CD4-positive, alpha-beta T cell treated with Interleukin-4 for 4 hours (primary cell): ENCODE measurements around the gene EED.
A peak's percentile ranks its signal among the peaks of the same experiment; 100 is the strongest.
"Not testable (repeated sequence)": the region's sequence is repeated elsewhere in the genome, so short reads cannot be mapped to it uniquely, and the experiment has no call there.

Experiments
- DNase-seq: peaks from one replicate; pipeline ENCODE4 v3.0.0-alpha.2; 2020

EED gene

DNA sequence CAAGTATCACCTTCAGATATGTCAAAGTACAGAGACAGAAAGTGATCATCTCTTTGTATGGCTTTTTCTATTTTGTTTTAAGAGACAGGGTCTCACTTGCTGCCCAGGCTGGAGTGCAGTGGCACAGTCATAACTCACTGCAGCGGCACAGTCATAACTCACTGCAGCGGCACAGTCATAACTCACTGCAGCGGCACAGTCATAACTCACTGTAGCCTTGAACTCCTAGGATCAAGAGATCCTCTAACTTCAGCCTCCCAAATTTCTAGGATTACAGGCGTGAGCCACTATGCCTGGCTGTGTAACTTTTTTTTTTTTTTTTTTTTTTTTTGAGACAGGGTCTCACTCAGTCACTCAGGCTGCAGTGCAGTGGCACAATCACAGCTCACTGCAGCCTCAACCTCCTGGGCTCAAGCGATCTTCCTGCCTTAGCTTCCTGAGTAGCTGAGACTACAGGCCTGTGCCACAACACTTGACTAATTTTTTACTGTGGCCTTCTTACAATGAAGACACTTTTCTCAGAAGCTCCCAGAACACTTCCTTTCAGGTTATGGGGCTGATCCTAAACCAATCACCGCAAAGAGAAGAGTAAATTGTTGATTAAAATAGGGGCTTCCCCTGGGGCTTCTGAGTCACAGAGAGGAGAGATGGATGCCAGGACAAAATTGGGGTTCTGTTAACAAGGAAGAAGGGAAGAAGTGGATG, 48.5 kb downstream of the EED start:
- peak; percentile 51 for DNase-seq

DNA sequence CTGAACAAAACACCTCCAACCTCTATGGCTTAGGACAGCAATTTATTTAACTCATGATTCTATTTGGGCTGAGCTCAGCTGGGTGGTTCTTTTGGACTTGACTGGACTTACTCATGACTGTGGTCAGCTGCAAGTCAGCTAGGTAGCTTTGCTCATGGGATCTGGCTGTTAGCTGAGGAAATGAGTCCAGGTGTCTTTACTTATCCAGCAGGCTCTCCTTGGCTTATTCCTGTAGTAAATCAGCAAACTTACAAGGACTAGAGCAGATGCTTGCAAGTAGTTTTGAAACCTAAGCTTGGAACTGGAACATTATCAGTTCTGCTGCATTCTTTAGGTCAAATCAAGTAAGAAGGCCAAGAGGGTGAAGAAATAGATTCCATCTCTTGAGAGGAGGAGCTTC, 49.5 kb downstream of the EED start:
- DNase-seq = no peak

DNA sequence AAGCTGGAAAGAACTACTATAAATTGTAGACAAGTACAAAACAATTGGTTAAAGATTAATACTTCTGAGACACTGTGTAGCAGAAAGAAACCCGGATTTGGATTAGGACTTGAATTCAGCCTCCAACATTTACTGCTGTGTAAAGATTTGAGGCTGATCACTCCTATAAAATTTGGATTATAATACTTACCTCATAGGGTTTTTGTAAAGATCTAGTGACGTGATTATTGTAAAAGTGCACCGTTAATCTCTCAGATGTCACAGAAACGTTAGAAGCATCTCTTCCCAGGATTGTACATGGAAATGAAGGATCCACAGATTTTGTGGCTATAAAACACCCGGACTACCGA, 57.2 kb downstream of the EED start:
- no peak for DNase-seq

DNA sequence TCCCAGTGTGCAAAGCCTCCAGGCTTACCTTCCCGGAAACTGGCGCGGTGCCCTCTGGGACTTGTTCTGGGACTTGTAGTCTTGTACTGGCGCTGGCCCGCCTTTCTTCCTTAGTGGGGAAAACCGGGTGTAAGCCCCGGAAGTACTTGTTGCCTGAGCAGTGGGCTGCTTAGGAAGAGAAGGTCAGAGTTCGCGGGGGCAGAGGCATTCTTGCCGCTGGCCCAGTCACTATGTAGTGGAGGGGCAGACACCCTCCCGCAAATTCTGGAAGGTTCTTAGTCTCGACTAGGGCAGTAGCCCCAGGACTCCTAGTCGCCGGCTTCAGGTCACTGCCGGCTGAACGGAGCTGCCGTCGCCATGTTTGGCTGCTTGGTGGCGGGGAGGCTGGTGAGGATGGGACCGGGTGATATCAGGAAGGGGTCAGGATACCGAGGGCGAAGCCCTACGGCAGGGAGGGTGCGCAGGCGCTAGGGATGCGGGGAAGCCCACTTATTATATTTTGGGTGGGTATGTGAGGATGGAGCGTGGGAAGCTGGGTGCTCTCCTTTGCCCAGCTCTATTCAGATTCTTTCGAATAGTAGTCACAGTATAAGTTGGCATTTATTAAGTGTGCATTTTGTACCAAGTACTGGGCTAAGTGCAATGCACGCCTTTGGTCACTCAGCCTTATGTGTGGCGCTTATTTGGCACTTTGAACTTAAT, 57.7 kb downstream of the EED start, which contains the start of gene HIKESHI:
Gene HIKESHI (plus strand): TSS at position 149 of the 702 bp plus-strand sequence. CDS start 209 bp downstream, at position 358.
- DNase-seq = peak; percentile 92

DNA sequence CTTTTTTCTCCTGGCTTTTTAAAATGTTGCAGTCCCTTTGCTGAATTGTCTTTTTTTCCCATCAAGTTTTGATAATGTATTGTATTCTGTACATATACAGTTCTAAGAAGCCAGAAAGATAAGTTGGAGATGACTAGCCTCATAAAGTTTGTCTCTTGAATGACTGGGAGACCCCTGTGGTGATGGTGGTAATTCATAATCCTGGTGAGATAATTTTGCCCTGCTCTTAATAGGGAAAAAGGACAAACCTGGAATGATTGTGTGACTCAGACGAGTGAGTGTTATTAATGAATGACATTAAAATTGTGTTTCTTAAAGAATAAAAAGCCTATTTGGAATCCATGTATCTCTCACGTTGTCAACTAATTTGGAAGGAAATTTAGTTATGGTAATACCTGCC, 58.7 kb downstream of the EED start:
- DNase-seq = no peak

DNA sequence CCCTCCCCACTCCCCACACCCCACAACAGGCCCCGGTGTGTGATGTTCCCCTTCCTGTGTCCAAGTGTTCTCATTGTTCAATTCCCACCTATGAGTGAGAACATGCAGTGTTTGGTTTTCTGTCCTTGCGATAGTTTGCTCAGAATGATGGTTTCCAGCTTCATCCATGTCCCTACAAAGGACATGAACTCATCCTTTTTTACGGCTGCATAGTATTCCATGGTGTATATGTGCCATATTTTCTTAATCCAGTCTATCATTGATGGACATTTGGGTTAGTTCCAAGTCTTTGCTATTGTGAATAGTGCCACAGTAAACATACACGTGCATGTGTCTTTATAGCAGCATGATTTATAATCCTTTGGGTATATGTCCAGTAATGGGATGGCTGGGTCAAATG, 64.2 kb downstream of the EED start:
- DNase-seq = not testable (repeated sequence)

DNA sequence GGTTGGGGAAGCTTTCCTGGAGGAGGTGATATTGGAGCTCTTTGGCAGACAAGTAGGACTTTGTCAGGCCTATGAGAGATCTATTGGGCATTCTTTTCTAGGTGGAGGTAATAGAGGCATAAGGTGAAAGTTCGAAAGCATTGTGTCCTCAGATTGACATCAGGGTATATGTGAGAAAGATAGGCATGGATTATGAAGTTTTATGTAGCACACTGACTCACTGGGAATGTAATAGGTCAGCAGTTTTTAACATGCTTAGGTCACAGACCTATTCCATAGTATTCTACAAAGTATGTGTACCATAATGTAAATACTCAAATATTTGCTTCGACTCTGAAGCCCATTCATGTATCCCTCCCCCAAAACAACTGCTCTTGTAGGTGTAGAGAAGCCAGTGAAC, 69.2 kb downstream of the EED start:
- DNase-seq = no peak

DNA sequence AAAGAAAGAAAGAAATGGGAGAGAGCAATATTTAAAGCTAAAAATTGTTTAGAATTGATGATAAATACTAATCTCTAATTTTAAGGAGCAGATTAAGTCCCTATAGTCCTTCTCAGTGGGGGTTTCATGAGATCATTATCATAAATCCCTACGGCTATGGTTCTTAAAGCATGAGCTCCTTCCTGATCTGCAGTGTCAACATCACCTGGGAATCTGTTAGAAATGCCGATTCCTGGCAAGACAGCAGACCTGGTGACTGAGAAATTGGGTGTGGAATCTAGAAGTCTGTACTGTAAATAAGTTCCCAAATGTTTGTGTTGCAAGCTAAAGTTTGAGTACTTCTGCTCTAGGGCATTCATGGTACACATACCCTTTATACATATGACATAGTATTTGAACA, 70.1 kb downstream of the EED start:
- no peak for DNase-seq
